Activated naive CD4-positive, alpha-beta T cell treated with Interleukin-2 at 50 U/mL for 16 hours (primary cell): ENCODE data around the gene UVSSA.

Experiments
- DNase-seq: peaks from one replicate; pipeline ENCODE4 v3.0.0-alpha.2; 2020

The UVSSA gene

GRCh38 chr4:1346781-1347409 is at the start of gene UVSSA:
TSS of gene UVSSA (plus strand) at chr4:1347208. CDS start at chr4:1348092, 884 bp downstream.
- peak; percentile 100 for DNase-seq

GRCh38 chr4:1297456-1298325 is 49.3 kb upstream of the UVSSA start:
- DNase-seq, result no peak

- no peak for DNase-seq
These were observed 48.5 kb upstream of the UVSSA start for GRCh38 chr4:1298461-1298860.

GRCh38 chr4:1299301-1299860 is 47.6 kb upstream of the UVSSA start:
- DNase-seq, result no peak

GRCh38 chr4:1300466-1301455 is 46.2 kb upstream of the UVSSA start:
- peak; percentile 44 for DNase-seq

GRCh38 chr4:1302159-1302558 is 44.8 kb upstream of the UVSSA start:
- DNase-seq, result no peak

GRCh38 chr4:1305261-1305711 is 41.7 kb upstream of the UVSSA start:
- no peak for DNase-seq

- DNase-seq, result peak; percentile 53
These were observed 41.1 kb upstream of the UVSSA start for GRCh38 chr4:1305781-1306455.

GRCh38 chr4:1307951-1308735 is 38.9 kb upstream of the UVSSA start:
- no peak for DNase-seq

GRCh38 chr4:1309261-1310010 is 37.6 kb upstream of the UVSSA start:
- DNase-seq, result peak; percentile 50

- DNase-seq, result no peak
These were observed 36.8 kb upstream of the UVSSA start for GRCh38 chr4:1310031-1310795.

- DNase-seq, result peak; percentile 19
These were observed 36.0 kb upstream of the UVSSA start for GRCh38 chr4:1310796-1311631.

GRCh38 chr4:1312821-1313640 is 34.0 kb upstream of the UVSSA start:
- DNase-seq, result no peak

- no peak for DNase-seq
These were observed 31.7 kb upstream of the UVSSA start for GRCh38 chr4:1315306-1315705.

- no peak for DNase-seq
These were observed 31.0 kb upstream of the UVSSA start for GRCh38 chr4:1315836-1316536.

GRCh38 chr4:1316537-1317168 is 30.4 kb upstream of the UVSSA start:
- DNase-seq, result no peak
